ENCODE data around the gene KRT1.

- TF ChIP-seq EZH2 (optimal IDR thresholded peaks at IDR 0.05; ENCODE audit: low read depth, low read length), result no peak
- TF ChIP-seq, protein P1, sequence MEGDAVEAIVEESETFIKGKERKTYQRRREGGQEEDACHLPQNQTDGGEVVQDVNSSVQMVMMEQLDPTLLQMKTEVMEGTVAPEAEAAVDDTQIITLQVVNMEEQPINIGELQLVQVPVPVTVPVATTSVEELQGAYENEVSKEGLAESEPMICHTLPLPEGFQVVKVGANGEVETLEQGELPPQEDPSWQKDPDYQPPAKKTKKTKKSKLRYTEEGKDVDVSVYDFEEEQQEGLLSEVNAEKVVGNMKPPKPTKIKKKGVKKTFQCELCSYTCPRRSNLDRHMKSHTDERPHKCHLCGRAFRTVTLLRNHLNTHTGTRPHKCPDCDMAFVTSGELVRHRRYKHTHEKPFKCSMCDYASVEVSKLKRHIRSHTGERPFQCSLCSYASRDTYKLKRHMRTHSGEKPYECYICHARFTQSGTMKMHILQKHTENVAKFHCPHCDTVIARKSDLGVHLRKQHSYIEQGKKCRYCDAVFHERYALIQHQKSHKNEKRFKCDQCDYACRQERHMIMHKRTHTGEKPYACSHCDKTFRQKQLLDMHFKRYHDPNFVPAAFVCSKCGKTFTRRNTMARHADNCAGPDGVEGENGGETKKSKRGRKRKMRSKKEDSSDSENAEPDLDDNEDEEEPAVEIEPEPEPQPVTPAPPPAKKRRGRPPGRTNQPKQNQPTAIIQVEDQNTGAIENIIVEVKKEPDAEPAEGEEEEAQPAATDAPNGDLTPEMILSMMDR (IDR thresholded peaks at IDR 0.05; ENCODE audit: low read length), result no peak
Measured at GRCh38 chr12:52674433-52674775, 5.8 kb downstream of the KRT1 start.
